Neural cell (in vitro differentiated cells): ENCODE data around the gene P4HTM.

Experiments
- CTCF ChIP-seq: fragments of 450-650 bp; IDR thresholded peaks from 2 replicates; pipeline ENCODE4 v1.5.1; 2014; ENCODE audit warnings: antibody characterized with exemption, mild to moderate bottlenecking, moderate library complexity; ENCODE audit not compliant: poor library complexity, severe bottlenecking
- EP300 ChIP-seq: fragments of 450-650 bp; conservative IDR thresholded peaks from 2 replicates; pipeline ENCODE4 v1.6.1; 2014; ENCODE audit warnings: antibody characterized with exemption, mild to moderate bottlenecking, moderate library complexity; ENCODE audit not compliant: poor library complexity, severe bottlenecking
- EZH2 ChIP-seq: fragments of 200-600, 300-800 bp; shearing (Covaris generic), sonication (generic); IDR thresholded peaks from 2 replicates; pipeline ENCODE4 v1.6.1; 2014; ENCODE audit warnings: antibody characterized with exemption, low read length, borderline replicate concordance, mild to moderate bottlenecking; ENCODE audit not compliant: insufficient read depth, poor library complexity, severe bottlenecking
- MXI1 ChIP-seq: fragments of 450-650 bp; conservative IDR thresholded peaks from 2 replicates; pipeline ENCODE4 v1.6.1; 2014; ENCODE audit warnings: antibody characterized with exemption, mild to moderate bottlenecking; ENCODE audit not compliant: poor library complexity, severe bottlenecking
- POLR2AphosphoS5 ChIP-seq: IDR thresholded peaks from 2 replicates; pipeline ENCODE4 v1.6.1; 2012
- RAD21 ChIP-seq: fragments of 450-650 bp; conservative IDR thresholded peaks from 2 replicates; pipeline ENCODE4 v1.6.1; 2014; ENCODE audit warnings: antibody characterized with exemption, mild to moderate bottlenecking, moderate library complexity
- REST ChIP-seq: IDR thresholded peaks from 2 replicates; pipeline ENCODE4 v1.6.1; 2012; ENCODE audit warnings: borderline replicate concordance
- SMC3 ChIP-seq: fragments of 450-650 bp; conservative IDR thresholded peaks from 2 replicates; pipeline ENCODE4 v1.6.1; 2014; ENCODE audit warnings: antibody characterized with exemption, mild to moderate bottlenecking, moderate library complexity; ENCODE audit not compliant: poor library complexity
- TAF1 ChIP-seq: IDR thresholded peaks from 2 replicates; pipeline ENCODE4 v1.6.1; 2012; ENCODE audit warnings: low read depth

GRCh38 chr3:49034650-49035049 lies 44.6 kb downstream of the P4HTM start:
- TF ChIP-seq CTCF (no peak), EP300 (no peak), EZH2 (no peak), SMC3 (no peak), POLR2AphosphoS5 (no peak), TAF1 (no peak), REST (no peak), MXI1 (no peak), RAD21 (no peak)
